Posterior cingulate gyrus (tissue), 11 donors: ENCODE data around the gene MCM7.
A peak's percentile ranks its signal among the peaks of the same experiment; 100 is the strongest.

Experiments used
- DNase-seq, 10 donors: peaks; one replicate each; pipeline versions ENCODE4 v3.0.0 to v3.0.0-alpha.2; 2020 to 2021; ENCODE audit warnings: mixed read lengths in 3 of 10
- intact Hi-C: fragments of 100-400 bp; cut with DNase I; formaldehyde crosslinking; loops from one replicate; pipeline ENCODE4 v1.15.1; 2023

The MCM7 gene

DNA sequence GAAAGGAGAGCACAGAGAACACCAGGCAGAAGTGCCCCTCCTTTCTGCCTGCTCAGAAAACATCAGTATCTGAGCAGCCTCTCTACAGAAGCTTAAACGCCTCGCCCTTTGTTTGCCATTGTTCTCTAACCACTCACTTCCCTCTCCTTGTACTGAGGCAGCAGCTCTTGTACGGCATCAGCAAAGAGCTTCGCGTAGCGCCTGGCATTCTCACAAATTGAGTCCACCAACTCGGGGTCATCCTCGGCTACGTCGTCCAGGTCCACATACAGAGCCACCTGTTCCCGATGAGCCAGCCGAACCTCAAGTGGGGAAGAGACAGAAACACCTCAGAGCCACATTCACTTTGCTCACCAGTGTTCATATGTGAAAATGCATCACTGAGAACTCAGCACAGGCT lies 1.7 kb downstream of the MCM7 start:
- no peak for DNase-seq
- intact Hi-C loops, result no loop called here

DNA sequence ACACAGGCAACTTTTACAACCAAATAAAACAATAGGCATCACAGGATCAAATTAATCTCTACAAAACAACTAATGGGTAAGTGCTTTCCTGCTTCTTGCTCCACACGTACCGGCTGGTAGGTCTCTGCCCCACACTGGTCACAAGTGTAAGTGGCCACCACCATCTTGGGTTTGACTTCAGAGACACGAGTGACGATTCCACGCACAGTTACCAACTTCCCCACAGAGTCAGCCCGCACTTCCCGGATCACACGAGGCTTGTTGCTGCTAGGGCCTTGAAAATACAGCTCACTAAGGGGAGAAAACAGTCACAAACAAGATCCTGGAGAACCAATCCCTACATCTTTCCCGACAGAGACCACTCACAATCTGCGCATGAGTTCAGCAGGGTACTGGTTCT lies 2.3 kb downstream of the MCM7 start:
- intact Hi-C loops, result no loop called here
- no peak for DNase-seq

DNA sequence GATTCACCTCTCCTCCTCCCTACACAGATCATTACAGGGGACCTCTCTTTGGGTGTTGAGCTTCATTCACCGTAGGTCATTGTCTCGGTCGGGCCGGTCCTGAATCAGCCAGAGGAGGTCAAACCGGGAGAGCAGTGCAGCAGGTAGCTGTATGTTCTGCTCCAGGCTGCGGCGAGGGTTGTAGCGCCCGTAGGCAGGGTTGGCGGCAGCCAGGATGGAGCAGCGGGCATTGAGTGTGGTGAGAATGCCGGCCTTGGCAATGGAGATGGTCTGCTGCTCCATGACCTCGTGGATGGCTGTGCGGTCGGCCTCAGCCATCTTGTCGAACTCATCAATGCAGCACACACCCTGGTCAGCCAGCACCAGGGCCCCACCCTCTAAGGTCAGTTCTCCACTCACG lies 5.5 kb downstream of the MCM7 start:
- intact Hi-C loops, result no loop called here
- DNase-seq, result peak in 1 of 10 donors; percentile 72

DNA sequence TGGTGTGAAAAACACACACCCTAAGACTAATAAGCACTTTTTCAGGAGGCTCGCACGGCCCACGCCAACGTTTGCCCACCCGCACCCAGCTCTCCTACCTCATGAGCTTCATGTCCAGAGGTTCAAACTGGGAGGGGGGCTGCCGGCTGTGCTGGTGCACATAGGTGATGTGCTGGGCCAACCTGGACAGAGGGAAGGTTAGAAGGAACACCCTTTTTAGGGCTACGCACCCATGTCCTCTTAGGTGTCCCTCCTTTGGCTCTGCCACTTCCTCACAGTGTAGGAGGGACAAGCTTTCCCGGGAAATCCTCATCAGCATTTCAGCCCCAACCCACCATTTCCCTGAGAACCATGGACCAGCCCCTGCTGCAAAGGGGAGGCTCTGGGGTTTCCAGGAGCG lies 5.9 kb downstream of the MCM7 start:
- peak in 1 of 10 donors; percentile 74 for DNase-seq
- intact Hi-C loops, result no loop called here

DNA sequence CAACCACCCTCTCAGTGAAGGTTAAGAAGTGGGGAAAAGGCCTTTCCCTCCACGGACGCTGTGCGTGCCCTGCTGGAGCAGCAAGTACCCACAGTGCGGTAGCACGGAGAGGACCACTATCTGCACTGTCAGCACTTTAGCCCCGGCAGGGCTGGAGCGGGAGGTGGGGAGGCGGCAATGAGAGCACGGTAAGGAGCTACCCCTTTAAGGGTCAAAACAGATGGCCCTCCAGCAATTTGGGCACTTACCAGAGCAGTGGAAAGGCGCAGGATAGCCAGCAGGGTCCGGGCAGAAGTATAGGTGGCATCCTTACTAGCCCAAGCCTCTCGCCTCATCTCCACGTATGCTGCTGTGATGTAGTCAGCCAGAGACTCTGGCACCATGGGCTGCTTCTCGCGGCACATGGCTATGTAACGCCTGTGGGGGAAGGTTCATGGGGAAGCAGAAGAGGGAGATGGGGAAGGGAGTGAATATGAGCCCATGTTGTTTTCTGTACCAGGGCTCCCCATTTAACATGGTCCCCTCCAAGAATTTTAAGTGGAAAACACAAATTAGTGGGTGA lies 7.2 kb downstream of the MCM7 start:
- DNase-seq, result peak in 1 of 10 donors; percentile 59
- intact Hi-C loops, result no loop called here

DNA sequence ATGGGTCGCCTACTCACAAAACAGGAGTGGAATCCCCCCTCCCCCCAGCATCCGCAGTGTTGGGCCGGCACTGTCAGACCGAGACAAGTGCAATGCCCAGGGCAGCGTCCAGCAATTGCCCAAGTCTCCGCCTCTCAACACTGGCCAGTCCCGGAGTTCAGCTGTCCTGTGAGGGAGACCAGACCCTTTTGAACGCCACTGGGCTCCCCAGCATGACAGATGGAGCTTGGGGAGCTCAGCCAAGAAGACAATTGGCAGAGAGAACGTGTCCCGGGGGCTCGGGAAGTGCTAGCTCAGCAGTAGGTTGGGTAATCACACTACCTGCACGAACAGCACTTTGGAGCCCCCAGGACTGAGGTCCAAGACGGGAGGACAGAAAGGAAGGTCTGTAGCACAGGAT lies 7.7 kb downstream of the MCM7 start:
- DNase-seq, result peak in 1 of 10 donors; percentile 41
- intact Hi-C loops, result no loop called here

DNA sequence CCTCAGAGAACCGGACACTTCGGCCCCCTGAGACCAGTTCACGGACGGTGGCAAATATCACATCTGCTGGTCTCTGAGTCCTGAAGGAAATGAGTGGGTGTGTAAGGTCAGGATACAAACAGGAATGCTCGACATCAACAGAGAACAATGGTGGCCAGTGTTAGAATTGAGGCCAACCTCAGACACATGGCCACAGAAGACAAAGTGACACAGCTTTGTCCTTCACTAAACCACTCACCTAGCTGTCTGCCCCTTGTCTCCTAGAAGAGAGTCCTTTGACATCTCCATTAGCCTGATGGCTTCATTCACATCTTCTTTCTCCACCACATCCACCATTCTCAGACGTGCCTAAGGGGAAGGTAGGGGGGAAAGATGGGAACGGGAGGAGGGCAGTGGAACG lies 8.1 kb downstream of the MCM7 start:
- no peak for DNase-seq
- intact Hi-C loops, result no loop called here

DNA sequence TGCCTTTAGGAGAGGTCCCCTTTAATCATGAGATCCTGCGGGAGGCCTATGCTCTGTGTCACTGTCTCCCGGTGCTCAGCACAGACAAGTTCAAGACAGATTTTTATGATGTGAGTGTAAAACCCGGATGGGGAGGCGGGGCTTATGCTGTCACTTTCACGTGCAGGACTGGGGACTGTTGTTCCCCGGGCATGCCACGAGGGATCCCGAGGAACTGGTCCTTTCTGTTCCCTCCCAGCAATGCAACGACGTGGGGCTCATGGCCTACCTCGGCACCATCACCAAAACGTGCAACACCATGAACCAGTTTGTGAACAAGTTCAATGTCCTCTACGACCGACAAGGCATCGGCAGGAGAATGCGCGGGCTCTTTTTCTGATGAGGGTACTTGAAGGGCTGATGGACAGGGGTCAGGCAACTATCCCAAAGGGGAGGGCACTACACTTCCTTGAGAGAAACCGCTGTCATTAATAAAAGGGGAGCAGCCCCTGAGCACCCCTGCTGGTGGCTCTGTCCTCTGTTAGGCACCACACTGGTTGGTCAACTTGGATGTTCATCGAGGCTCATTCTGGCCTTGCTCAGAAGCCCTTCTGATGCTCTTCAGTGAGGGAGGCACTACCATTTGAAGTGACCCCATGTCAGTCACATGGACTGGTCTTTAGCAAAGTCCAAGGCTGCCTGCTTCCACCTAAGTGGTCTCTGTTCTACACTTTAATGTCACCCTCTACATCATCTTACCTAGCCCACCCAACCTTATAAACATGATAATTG lies 9.6 kb downstream of the MCM7 start:
- DNase-seq, result peak in 1 of 10 donors; percentile 74
- intact Hi-C loops, result no loop called here

DNA sequence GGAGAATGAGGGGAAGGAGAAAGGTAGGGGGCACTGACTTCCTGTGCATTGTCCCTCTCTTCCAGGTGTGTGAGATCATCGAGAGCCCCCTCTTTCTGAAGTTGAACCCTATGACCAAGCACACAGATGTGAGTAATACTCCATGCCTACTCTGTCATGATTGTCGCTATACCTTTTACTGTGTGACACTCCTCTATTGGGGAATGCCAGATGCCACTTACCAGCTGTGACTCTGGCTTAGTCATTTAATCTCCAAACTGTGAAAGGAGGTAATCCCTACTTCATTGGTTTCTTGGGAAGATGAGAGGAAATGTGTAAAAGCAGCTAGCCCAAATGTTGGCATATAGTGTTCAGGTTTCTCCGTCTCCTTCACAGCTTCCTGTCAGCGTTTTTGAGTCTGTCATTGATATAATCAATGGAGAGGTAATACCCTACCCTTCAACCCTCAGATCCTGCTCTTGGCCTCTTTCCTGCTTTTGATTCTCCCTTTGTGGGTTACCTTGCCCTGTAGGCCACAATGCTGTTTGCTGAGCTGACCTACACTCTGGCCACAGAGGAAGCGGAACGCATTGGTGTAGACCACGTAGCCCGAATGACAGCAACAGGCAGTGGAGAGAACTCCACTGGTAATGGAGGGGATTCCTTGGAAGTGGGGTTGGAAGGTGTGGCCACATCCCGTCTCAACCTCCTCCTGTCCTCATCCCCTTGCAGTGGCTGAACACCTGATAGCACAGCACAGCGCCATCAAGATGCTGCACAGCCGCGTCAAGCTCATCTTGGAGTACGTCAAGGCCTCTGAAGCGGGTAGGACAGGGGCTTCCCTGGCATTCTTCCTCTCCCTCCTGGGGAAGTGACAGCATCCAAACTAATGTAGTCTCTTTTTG lies 10.4 kb downstream of the MCM7 start:
- intact Hi-C loops, result no loop called here
- DNase-seq, result peak in 1 of 10 donors; percentile 44

DNA sequence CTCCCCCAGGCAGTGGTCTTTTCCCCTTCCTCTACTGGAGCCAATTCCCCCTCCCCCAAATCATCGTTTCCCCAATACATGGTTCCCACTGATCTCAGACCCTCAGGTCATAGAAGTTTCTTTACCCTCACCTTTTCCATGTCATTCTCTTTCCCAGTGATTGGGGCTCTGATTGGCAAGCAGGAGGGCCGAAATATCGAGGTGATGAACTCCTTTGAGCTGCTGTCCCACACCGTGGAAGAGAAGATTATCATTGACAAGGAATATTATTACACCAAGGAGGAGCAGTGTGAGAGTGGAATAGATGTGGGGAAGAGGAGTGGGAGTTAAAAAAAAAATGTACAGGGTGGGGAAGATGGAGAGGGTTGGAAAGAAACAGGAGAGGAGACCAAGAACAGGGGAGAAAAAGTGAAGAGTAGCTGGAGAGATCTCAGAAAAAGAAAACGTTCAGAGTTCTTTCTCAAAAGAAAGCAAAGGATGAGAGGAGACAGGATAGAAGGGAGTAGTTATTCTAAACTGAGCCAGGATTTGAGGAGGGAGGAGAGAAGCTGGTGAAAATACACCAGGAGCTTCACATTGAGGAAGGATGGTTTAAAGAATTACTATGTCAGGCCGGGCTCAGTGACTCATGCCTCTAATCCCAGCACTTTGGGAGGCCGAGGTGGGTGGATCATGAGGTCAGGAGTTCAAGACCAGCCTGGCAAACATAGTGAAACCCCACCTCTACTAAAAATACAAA lies 11.6 kb downstream of the MCM7 start:
- intact Hi-C loops, result loop anchor here (1.0 kb wide), 1 partner anchor 11 kb away; no protein-coding TSS in a partner anchor
- DNase-seq, result no peak

DNA sequence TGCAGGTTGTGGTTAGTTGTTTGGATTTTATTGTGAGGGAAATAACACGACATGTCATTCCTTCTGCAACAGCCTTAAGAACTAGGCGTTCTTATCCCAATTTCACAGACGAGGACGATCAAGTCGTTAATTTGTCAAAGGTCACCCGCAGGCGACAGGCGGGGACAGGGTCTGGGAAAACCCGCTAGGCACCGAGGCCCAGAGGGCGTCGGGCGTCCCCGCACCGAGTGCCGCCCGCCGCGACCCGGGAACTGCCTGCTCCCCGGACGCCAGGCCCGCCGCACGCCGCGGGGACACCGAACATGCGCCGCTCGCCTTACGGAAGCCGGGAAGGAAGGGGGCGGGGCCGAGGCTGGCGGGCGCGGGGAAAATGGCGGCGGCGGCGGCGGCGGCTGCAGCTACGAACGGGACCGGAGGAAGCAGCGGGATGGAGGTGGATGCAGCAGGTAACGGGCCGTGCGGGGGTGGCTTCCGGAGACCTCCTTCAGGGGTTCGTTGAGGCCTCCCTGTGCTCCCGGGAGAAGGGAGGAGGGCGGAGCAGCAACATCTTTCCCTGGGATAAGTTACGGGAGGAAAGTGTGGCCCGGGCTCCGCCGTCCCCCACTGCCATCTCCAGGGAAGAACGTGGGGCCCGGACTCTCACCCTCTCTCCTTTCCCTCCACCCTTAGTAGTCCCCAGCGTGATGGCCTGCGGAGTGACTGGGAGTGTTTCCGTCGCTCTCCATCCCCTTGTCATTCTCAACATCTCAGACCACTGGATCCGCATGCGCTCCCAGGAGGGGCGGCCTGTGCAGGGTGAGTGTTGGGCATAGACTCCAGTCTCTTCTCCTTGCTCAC lies 12.4 kb downstream of the MCM7 start, which contains the start of gene COPS6:
TSS of gene COPS6 (plus strand) at position 349 of the 837 bp plus-strand sequence. CDS start at position 371, 22 bp downstream.
- DNase-seq, result peak; percentile 72 to 97 (median 81)
- intact Hi-C loops, result loop anchor here (1.0 kb wide), 1 partner anchor 11 kb away; no protein-coding TSS in a partner anchor

DNA sequence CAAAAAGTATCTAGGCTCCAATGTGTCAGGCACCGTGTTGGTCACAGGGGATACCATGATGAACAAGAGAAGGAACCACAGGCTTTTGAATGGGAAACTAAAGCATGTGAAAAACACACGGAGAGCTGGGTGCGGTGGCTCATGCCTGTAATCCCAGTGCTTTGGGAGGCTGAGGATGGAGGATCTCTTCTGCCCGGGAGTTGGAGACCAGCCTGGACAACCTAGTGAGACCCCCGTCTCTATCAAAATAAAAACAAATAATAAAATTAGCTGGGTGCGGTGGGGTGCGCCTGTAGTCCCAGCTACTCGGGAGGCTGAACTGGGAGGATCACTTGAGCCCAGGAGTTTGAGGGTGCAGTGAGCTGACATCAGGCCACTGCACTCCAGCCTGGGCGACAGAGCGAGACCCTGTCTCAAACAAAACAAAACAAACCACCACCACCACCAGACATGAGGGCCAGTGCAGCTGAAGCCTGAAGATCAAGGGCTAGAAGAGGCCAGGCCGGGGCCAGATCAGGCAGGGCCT lies 13.0 kb downstream of the MCM7 start:
- DNase-seq, result peak in 1 of 10 donors; percentile 26
- intact Hi-C loops, result no loop called here

DNA sequence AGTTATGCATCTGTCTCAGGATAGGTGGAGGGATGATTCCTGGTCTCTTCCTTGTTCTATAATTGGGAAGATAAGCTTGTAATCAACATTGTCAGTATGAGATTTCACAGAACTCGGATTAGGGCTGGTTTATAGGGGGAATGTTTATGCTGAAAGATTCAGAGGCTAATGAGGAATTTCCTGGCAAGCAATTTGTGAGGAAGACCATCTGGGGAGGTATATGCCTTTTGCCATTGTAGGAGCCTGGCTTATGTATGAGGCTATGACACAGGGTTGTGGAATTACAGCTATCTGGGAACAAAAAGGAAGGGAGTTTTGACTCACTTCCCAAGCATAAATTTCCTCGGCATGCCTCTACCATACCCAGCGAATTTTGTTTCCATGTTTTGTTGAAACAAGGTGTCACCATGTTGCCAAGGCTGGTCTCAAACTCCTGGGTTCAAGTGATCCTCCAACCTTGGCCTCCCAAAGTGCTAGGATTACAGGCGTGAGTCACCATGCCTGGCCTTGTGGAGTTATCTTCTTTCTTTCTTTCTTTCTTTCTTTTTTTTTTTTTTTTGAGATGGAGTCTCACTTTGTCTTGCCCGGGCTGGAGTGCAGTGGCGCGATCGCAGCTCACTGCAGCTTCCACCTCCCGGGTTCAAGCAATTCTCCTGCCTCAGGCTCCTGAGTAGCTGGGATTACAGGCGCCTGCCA lies 14.0 kb downstream of the MCM7 start:
- DNase-seq, result peak in 1 of 10 donors; percentile 14
- intact Hi-C loops, result no loop called here

DNA sequence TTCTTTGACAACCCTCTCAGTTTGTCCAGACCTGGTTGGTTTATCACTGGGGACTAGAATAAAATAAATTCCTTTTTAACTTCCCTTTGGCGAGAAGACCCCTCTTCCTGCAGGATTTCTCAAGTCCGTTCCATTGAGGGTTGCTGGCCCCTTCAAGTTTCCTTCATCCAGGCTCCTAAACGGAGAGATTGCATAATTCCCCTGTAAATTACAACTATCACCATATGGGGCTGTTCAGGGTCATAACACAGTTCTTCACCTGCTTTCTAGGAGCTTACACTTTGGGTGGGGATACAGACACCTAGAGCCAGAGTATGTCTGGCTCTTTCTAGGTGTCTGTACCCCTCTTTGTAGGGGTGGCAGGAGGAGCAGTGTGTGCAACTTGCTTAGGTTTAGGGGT lies 15.7 kb downstream of the MCM7 start:
- intact Hi-C loops, result no loop called here
- no peak for DNase-seq

DNA sequence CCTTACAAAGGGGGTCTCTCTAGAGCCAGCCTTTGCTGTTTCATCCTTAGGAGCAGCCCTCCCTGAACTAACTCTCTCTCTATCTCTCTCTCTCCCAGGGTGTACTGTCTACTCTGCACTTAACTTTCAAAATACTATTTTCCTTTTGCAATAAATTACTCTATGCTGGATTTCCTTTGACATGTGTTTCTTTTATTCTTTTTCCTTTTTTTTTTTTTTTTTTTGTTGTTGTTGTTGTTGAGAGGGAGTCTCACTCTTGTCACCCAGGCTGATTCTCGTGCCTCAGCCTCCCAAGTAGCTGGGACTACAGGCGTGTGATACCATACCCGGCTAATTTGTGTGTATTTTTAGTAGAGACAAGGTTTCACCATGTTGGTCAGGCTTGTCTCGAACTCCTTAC lies 18.2 kb downstream of the MCM7 start:
- DNase-seq, result no peak
- intact Hi-C loops, result no loop called here

DNA sequence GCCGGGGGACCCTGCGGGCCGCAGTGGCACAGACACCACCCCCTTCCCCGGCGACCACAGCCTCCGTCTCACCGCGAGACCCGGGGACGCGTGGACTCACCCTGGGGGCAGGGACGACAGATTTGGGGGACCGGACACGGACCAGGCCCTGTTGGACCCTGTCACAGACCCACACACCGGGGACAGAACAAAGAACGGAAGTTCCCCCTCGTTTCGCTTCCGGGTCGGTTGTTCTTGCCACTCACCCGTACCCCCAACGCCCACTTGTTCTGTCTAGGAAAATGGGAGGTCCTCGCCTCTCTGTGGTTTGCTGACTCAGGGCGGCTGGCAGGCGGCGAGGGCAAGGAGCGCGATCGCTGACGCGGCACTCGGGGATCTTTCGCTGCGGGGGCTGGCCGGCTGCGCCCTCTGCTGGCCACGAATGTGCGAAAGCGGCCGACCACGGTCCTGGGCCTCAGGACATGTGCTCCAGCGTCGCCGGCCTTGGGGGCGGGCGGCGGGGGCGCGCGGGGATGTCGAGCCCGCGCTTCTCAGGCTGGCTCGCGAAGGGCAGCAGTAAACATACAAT lies 19.6 kb downstream of the MCM7 start, which contains the start of gene ZNF3:
TSS of gene ZNF3 (minus strand) at position 189 of the 568 bp plus-strand sequence. CDS start 4,366 bp downstream, outside the sequence.
- DNase-seq, result peak; percentile 98 to 100 (median 99)
- intact Hi-C loops, result no loop called here

DNA sequence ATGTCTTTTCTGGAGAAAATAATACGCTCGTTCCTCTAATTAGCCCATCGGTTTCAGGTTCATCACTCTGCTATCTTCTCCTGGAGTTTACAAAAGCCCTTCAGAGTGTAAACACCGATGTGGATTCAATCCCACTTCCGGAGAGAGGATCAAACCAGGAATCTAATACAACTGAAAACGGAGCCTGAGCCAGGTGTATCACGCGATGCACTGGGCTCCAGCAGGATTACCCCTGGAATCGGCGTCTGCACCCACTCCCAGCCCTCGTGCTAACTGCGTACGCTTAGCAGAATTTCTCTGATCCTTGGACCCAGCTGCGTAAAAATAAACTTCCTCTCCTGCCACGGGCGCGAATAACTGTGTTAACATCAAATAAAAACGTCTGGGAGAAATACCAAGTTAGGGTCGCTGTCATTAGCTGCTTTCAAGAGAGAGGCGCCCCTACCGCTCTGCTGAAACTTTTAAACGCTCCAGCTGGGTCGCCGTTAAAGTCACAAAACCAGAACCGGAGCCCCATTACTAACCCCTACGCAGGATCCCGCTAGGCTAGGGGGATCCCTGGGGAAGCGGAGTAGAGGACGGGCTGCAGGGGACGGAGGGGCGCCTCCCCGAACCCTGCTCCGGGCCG lies 20.2 kb downstream of the MCM7 start:
- no peak for DNase-seq
- intact Hi-C loops, result no loop called here
